Sigmoid colon (tissue), 7 donors: ENCODE measurements around the gene ARPC5L. TPM values are rescaled to one million over a fixed set of nuclear protein-coding genes. Genes with fewer than 3 reads are reported as not detected.
"Not testable (repeated sequence)": the region's sequence is repeated elsewhere in the genome, so short reads cannot be mapped to it uniquely, and the experiment has no call there.

ENCODE experiments used
- DNase-seq: peaks from one replicate; pipeline ENCODE4 v3.0.0-alpha.2; 2019
- H3K27ac ChIP-seq, 4 donors: fragments of 200-600 bp; sonication (generic); one replicate each; pipeline ENCODE4 v1.5.1; 2016 to 2019; ENCODE audit warnings: mild to moderate bottlenecking in 1 of 4
- H3K27me3 ChIP-seq, 3 donors: fragments of 200-600 bp; sonication (generic); one replicate each; pipeline ENCODE4 v1.5.1; 2019; ENCODE audit warnings: mild to moderate bottlenecking in 1 of 3
- H3K36me3 ChIP-seq, 4 donors: fragments of 200-600 bp; sonication (generic); one replicate each; pipeline ENCODE4 v1.5.1; 2016 to 2019
- H3K4me1 ChIP-seq, 4 donors: fragments of 200-600 bp; sonication (generic); one replicate each; pipeline ENCODE4 v1.5.1; 2017 to 2019
- H3K4me3 ChIP-seq, 4 donors: fragments of 200-600 bp; sonication (generic); one replicate each; pipeline ENCODE4 v1.5.1; 2017 to 2019; ENCODE audit warnings: mild to moderate bottlenecking in 2 of 4, moderate library complexity in 1 of 4
- H3K9me3 ChIP-seq, 4 donors: fragments of 200-600 bp in 3 of 4; sonication (generic) in 3 of 4; one replicate each; pipeline versions ENCODE4 v1.5.1 to v1.6.1; 2013 to 2019
- EP300 ChIP-seq, 4 donors: sonication (generic); formaldehyde crosslinking; IDR thresholded peaks; one replicate each; pipeline ENCODE4 v1.6.1; 2017; ENCODE audit warnings: antibody characterized with exemption in 4 of 4
- POLR2A ChIP-seq, 2 donors: fragments of 450-650 bp; IDR thresholded peaks; one replicate each; pipeline ENCODE4 v1.6.1; 2016; ENCODE audit warnings: antibody characterized with exemption in 2 of 2, mild to moderate bottlenecking in 2 of 2, moderate library complexity in 2 of 2
- POLR2AphosphoS5 ChIP-seq, 4 donors: sonication (generic); formaldehyde crosslinking; IDR thresholded peaks; one replicate each; pipeline ENCODE4 v1.6.1; 2017; ENCODE audit warnings: antibody characterized with exemption in 4 of 4
- whole genome bisulfite sequencing, 2 donors: extraction: QIAGEN DNeasy Blood & Tissue Kit; methylation state at CpG; one replicate each; pipeline ENCODE4 v1.1.7; 2013; 5-methylcytosine and 5-hydroxymethylcytosine counted together
- intact Hi-C: fragments of 100-400 bp; cut with DNase I; formaldehyde crosslinking; loops from one replicate; pipeline ENCODE4 v1.15.1; 2023
- polyA plus RNA-seq, 3 donors: library from polyadenylated mRNA; stranded (reverse); fragments of 200-250 nt; gene quantifications; one replicate each; pipeline ENCODE4 v1.2.3, GENCODE V29; 2013
- total RNA-seq, 4 donors: library from RNA; depleted of rRNA; stranded (reverse); fragments of >200 nt; gene quantifications; one replicate each; pipeline ENCODE4 v1.1.0, GENCODE V29; 2016
- TF ChIP-seq, protein P1 (sequence below), 4 experiments: fragments of 450-650 bp in 3 of 4; fragments of 200-600 bp in 1 of 4; IDR thresholded peaks; one replicate each; pipeline ENCODE4 v1.5.1; 2016 to 2019; ENCODE audit warnings: antibody characterized with exemption in 4 of 4, mild to moderate bottlenecking in 3 of 4, moderate library complexity in 2 of 4
- donor health status: healthy with polysubstance abuse.
- donor health status: Bipolar disorder and iron deficiency.
- donor health status: healthy.

ARPC5L gene
- total and polyA plus RNA-seq, 7 donors, result 16.9 to 70.3 (median 26.2) TPM

DNA sequence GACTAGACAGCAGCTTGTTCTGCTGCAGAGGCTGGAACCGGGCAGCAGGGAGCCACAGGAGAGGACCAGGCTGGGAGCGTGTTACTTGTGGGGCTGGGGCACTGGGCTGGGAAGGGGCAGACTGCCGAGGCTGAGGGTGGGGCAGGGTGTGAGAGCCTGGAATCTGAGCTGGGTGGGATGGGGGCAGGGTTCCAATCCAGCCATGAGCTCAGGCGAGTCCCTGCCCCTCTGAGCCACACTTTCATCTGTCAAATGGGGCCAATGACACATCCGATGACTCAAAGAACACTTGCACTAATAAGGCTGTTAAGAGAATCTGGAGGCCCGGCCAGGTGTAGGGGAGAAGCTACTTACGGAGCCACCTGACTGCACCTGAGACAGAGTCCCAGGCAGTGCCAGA, 27.3 kb upstream of the ARPC5L start:
- Histone ChIP-seq H3K9me3 (no peaks in the 10 kb centered on the region), H3K36me3 (no peaks in the 10 kb centered on the region), H3K4me3 (no peak overlapping the region), H3K27me3 (no peaks in the 10 kb centered on the region), H3K4me1 (peaks cover 0 to 36% (median 32%) of the 10 kb centered on the region in 4 donors), H3K27ac (peak overlapping the region; percentile 58 to 79 (median 66))
- 35 to 73% methylated on average over 7 of the region's 7 CpGs for WGBS, 2 donors
- no peak for DNase-seq
- intact Hi-C loops, result no loop called here
- no peak for TF ChIP-seq POLR2AphosphoS5 (IDR thresholded peaks at IDR 0.05)
- TF ChIP-seq POLR2A (IDR thresholded peaks at IDR 0.05), result no peak
- TF ChIP-seq, protein P1, sequence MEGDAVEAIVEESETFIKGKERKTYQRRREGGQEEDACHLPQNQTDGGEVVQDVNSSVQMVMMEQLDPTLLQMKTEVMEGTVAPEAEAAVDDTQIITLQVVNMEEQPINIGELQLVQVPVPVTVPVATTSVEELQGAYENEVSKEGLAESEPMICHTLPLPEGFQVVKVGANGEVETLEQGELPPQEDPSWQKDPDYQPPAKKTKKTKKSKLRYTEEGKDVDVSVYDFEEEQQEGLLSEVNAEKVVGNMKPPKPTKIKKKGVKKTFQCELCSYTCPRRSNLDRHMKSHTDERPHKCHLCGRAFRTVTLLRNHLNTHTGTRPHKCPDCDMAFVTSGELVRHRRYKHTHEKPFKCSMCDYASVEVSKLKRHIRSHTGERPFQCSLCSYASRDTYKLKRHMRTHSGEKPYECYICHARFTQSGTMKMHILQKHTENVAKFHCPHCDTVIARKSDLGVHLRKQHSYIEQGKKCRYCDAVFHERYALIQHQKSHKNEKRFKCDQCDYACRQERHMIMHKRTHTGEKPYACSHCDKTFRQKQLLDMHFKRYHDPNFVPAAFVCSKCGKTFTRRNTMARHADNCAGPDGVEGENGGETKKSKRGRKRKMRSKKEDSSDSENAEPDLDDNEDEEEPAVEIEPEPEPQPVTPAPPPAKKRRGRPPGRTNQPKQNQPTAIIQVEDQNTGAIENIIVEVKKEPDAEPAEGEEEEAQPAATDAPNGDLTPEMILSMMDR (IDR thresholded peaks at IDR 0.05), result no peak
- TF ChIP-seq EP300 (IDR thresholded peaks at IDR 0.05), result no peak

DNA sequence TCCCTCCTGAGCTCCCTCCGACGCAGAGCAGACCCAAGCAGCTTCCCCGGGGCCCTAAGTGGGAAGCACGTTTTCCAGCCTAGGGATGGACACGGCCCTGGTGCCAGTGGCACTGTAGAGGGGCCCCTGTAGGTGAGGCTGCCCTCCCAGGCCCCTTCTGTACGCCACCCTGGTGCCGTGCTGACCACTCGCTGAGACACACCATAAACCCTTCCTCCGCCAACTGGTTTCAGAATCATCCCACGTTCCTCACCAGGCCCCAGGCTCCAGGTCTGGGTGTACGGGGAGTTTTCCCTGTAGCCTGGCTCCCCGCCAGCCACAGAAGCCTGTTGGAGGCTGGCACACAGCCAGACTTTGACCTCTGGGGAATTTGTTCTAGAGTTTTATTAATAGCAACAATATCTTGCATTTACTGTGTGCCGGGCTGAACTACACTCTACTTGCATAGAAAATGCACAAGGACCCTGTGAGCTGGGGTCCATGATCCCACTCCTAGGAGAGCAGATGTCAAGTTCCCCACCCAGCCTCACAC, 26.8 kb upstream of the ARPC5L start:
- DNase-seq, result peak; percentile 89
- intact Hi-C loops, result loop anchor here (5.0 kb wide), 1 partner anchor 58 kb away; the partner anchor contains the start of gene OLFML2A
- peak overlapping the region; percentile 58 to 79 (median 66) for H3K27ac ChIP-seq

DNA sequence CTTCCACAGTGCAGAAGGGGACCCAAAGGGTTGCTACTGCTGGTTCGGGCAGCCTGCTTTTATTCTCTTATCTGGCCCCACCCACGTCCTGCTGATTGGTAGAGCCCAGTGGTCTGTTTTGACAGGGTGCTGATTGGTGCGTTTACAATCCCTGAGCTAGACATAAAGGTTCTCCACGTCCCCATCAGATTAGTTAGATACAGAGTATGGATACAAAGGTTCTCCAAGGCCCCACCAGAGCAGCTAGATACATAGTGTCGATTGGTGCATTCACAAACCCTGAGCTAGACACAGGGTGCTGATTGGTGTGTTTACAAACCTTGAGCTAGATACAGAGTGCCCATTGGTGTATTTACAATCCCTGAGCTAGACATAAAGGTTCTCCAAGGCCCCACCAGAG, 23.8 kb upstream of the ARPC5L start:
- H3K27ac ChIP-seq, H3K27me3 ChIP-seq, H3K4me3 ChIP-seq, DNase-seq, H3K9me3 ChIP-seq, H3K36me3 ChIP-seq: not testable (repeated sequence)
- intact Hi-C loops, result loop anchor here (5.0 kb wide), 1 partner anchor 61 kb away; the partner anchor contains the start of gene OLFML2A
- 64 to 83% methylated on average over 5 of the region's 5 CpGs for WGBS, 2 donors
- peaks cover 0 to 25% (median 23%) of the 10 kb centered on the region in 4 donors for H3K4me1 ChIP-seq

More for the DNA sequence above, 26.8 kb upstream of the ARPC5L start:
- 35 to 55% methylated on average over 13 of the region's 13 CpGs for WGBS, 2 donors
- TF ChIP-seq EP300 (IDR thresholded peaks at IDR 0.05) (no peak), POLR2AphosphoS5 (IDR thresholded peaks at IDR 0.05) (peak in 1 of 4 donors; percentile 29)
- no peaks in the 10 kb centered on the region for H3K36me3 ChIP-seq
- no peaks in the 10 kb centered on the region for H3K27me3 ChIP-seq
- no peak overlapping the region for H3K4me3 ChIP-seq
- H3K4me1 ChIP-seq, result peaks cover 0 to 36% (median 33%) of the 10 kb centered on the region in 4 donors
- H3K9me3 ChIP-seq, result no peaks in the 10 kb centered on the region

DNA sequence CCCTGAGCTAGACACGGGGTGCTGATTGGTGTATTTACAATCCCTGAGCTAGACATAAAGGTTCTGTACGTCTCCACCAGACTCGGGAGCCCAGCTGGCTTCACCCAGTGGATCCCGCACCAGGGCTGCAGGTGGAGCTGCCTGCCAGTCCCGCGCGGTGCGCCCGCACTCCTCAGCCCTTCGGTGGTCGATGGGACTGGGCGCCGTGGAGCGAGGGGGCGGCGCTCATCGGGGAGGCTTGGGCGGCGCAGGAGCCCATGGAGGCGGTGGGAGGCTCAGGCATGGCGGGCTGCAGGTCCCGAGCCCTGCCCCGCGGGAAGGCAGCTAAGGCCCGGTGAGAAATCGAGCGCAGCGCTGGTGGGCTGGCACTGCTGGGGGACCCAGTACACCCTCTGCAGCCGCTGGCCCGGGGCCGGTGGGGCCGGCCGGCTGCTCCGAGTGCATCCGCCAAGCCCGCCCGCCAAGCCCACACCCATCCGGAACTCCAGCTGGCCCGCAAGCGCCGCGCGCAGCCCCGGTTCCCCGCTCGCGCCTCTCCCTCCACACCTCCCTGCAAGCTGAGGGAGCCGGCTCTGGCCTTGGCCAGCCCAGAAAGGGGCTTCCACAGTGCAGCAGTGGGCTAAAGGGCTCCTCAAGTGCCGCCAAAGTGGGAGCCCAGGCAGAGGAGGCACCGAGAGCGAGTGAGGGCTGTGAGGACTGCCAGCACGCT, 23.2 kb upstream of the ARPC5L start:
- not testable (repeated sequence) for H3K27me3 ChIP-seq, DNase-seq, H3K9me3 ChIP-seq, H3K36me3 ChIP-seq, H3K27ac ChIP-seq
- 62 to 67% methylated on average over 48 to 50 of the region's 52 CpGs for WGBS, 2 donors
- intact Hi-C loops, result loop anchor here (5.0 kb wide), 1 partner anchor 61 kb away; the partner anchor contains the start of gene OLFML2A
- Histone ChIP-seq H3K4me1 (peaks cover 0 to 24% (median 21%) of the 10 kb centered on the region in 4 donors), H3K4me3 (peak overlapping the region in 3 of 4 donors; percentile 26 to 43 (median 28))

GRCh38 chr9:124839612-124840299, 22.2 kb upstream of the ARPC5L start:
- Histone ChIP-seq H3K9me3 (no peaks in the 10 kb centered on the region), H3K36me3 (no peaks in the 10 kb centered on the region), H3K27ac (no peak overlapping the region), H3K4me3 (no peak overlapping the region), H3K27me3 (no peaks in the 10 kb centered on the region), H3K4me1 (peaks cover 0 to 18% (median 15%) of the 10 kb centered on the region in 4 donors)
- no peak for DNase-seq
- WGBS, 2 donors, result 66 to 71% methylated on average over 12 of the region's 12 CpGs
- TF ChIP-seq POLR2AphosphoS5 (IDR thresholded peaks at IDR 0.05) (no peak), EP300 (IDR thresholded peaks at IDR 0.05) (no peak), POLR2A (IDR thresholded peaks at IDR 0.05) (no peak)
- TF ChIP-seq, protein P1 (IDR thresholded peaks at IDR 0.05), result peak in 2 of 4 experiments; percentile 41 to 45
- intact Hi-C loops, result loop anchor here (5.0 kb wide), 1 partner anchor 62 kb away; the partner anchor contains the start of gene OLFML2A

DNA sequence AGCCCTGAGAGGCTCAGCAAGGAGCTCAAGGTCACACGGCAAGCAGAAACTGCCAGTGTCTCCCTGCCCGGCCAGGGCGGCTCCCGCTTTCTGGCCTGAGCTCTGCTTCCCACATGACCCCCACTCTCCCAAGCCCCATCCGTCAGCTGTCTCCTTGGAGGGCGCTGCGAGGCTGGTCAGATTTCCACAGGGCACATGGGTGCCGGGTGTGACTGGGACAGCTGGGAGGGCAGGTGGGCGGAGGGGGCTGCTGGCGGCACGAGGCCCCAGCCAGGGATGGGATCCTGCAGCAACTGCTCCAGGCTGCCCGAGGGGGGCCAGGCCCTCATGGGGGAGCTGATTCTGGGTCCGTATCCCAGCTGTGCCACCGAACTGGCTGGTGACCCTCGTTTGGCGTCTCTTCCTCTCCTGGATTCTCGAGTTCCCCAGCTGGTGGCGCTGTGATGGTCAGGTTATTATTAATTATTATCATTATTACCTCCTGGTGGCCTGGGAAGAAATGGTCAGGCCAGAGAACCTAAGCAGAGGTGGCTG, 21.6 kb upstream of the ARPC5L start:
- no peak overlapping the region for H3K4me3 ChIP-seq
- no peak for DNase-seq
- WGBS, 2 donors, result 75 to 89% methylated on average over 18 of the region's 18 CpGs
- intact Hi-C loops, result no loop called here
- no peaks in the 10 kb centered on the region for H3K27me3 ChIP-seq
- no peaks in the 10 kb centered on the region for H3K9me3 ChIP-seq
- no peaks in the 10 kb centered on the region for H3K36me3 ChIP-seq
- no peak overlapping the region for H3K27ac ChIP-seq
- peaks cover 0 to 11% (median 9%) of the 10 kb centered on the region in 4 donors for H3K4me1 ChIP-seq
- TF ChIP-seq, protein P1 (IDR thresholded peaks at IDR 0.05), result no peak
- TF ChIP-seq POLR2AphosphoS5 (IDR thresholded peaks at IDR 0.05), result no peak
- no peak for TF ChIP-seq POLR2A (IDR thresholded peaks at IDR 0.05)
- TF ChIP-seq EP300 (IDR thresholded peaks at IDR 0.05), result no peak
